A549 (cell line): Measurements from ENCODE around the gene F2. TPM values are rescaled to one million over a fixed set of nuclear protein-coding genes. Genes with fewer than 3 reads are reported as not detected.

Source experiments
- ATAC-seq, 2 experiments: fragments of 200-7000 bp in 1 of 2; fragments of >200 bp in 1 of 2; cut with Nextera tagmentation in 1 of 2; cut with Tn5 transposase in 1 of 2; 3 replicates each; pipeline versions ENCODE4 v1.8.0 to v1.9.1; 2018 to 2020; ENCODE audit warnings: mild to moderate bottlenecking in 1 of 2, moderate library complexity in 1 of 2
- CTCF ChIA-PET: fragments of 300-600 bp; sonication (Branson Sonifier 250); formaldehyde crosslinking; extraction: SDS; loops from one replicate; lab custom pipeline; 2021; ENCODE audit warnings: antibody characterized with exemption, inconsistent platforms; lab: Yijun Ruan, JAX
- POLR2A ChIA-PET: fragments of 350-600 bp; formaldehyde crosslinking; extraction: SDS; loops from one replicate; lab custom pipeline; 2021; ENCODE audit warnings: antibody characterized with exemption, inconsistent platforms; lab: Yijun Ruan, JAX
- DNase-seq, 2 experiments: peaks; one replicate each; pipeline versions ENCODE4 v3.0.0 to v3.0.0-alpha.2; 2011 to 2016; ENCODE audit warnings: low read depth in 1 of 2, low spot score in 1 of 2
- FAIRE-seq: peaks from 2 replicates; lab custom pipeline; 2011; peaks lifted over from hg19 to GRCh38; lab: Jason Lieb, UNC
- H3K27ac ChIP-seq, 2 experiments: fragments of >200 bp; sonication (Bioruptor Twin); formaldehyde crosslinking; 3 replicates each; pipeline ENCODE4 v1.5.1; 2016 to 2017
- H3K4me1 ChIP-seq: fragments of >200 bp; sonication (Bioruptor Twin); formaldehyde crosslinking; 3 replicates; pipeline ENCODE4 v1.6.1; 2016
- H3K4me2 ChIP-seq: fragments of >200 bp; sonication (Bioruptor Twin); formaldehyde crosslinking; 3 replicates; pipeline ENCODE4 v1.6.1; 2016
- H3K4me3 ChIP-seq: fragments of >200 bp; sonication (Bioruptor Twin); formaldehyde crosslinking; 3 replicates; pipeline ENCODE4 v1.5.1; 2016
- H3K9me3 ChIP-seq: fragments of >200 bp; sonication (Bioruptor Twin); formaldehyde crosslinking; 3 replicates; pipeline ENCODE4 v1.6.1; 2016
- BHLHE40 ChIP-seq: IDR thresholded peaks from 2 replicates; pipeline ENCODE4 v1.6.1; 2012; ENCODE audit warnings: low read depth, low read length, inconsistent platforms
- CBX2 ChIP-seq: fragments of 200-600 bp; sonication (generic); IDR thresholded peaks from 2 replicates; pipeline ENCODE4 v1.6.1; 2016; ENCODE audit warnings: low read depth, mild to moderate bottlenecking, borderline replicate concordance
- CBX8 ChIP-seq: fragments of 200-600 bp; sonication (generic); IDR thresholded peaks from 2 replicates; pipeline ENCODE4 v1.6.1; 2016
- CEBPB ChIP-seq, 2 experiments: fragments of >200 bp in 1 of 2; sonication (Bioruptor Twin) in 1 of 2; formaldehyde crosslinking in 1 of 2; IDR thresholded peaks; 2 replicates each; pipeline ENCODE4 v1.6.1; 2012 to 2016
- CHD2 ChIP-seq: fragments of 150-350 bp; IDR thresholded peaks from 2 replicates; pipeline ENCODE4 v1.6.1; 2014; ENCODE audit warnings: low read length; ENCODE audit not compliant: partially characterized antibody
- ELK1 ChIP-seq: fragments of 150-350 bp; IDR thresholded peaks from 2 replicates; pipeline ENCODE4 v1.6.1; 2014; ENCODE audit warnings: low read depth, mild to moderate bottlenecking, low read length
- FOSB ChIP-seq: fragments of 250-450 bp; sonication (Bioruptor Pico); IDR thresholded peaks from 2 replicates; pipeline ENCODE4 v1.5.0; 2020; ENCODE audit warnings: mild to moderate bottlenecking, moderate library complexity
- FOSL2 ChIP-seq, 2 experiments: fragments of 450-650 bp in 1 of 2; fragments of >200 bp in 1 of 2; sonication (Bioruptor Twin) in 1 of 2; formaldehyde crosslinking; IDR thresholded peaks; 2 replicates each; pipeline versions ENCODE4 v1.5.0 to v1.6.1; 2016 to 2020; ENCODE audit warnings: mild to moderate bottlenecking in 1 of 2, moderate library complexity in 1 of 2
- FOXS1 ChIP-seq: fragments of 250-450 bp; sonication (Bioruptor Pico); IDR thresholded peaks from 2 replicates; pipeline ENCODE4 v1.5.0; 2020; ENCODE audit warnings: mild to moderate bottlenecking, moderate library complexity
- GATA3 ChIP-seq: IDR thresholded peaks from 2 replicates; pipeline ENCODE4 v1.6.1; 2012; ENCODE audit warnings: borderline replicate concordance
- HES2 ChIP-seq: fragments of >200 bp; sonication (Bioruptor Twin); formaldehyde crosslinking; IDR thresholded peaks from 2 replicates; pipeline ENCODE4 v1.6.1; 2016
- HEYL ChIP-seq: fragments of 250-450 bp; sonication (Bioruptor Pico); IDR thresholded peaks from 2 replicates; pipeline ENCODE4 v1.8.0; 2021; ENCODE audit warnings: mild to moderate bottlenecking, moderate library complexity
- HMGXB4 ChIP-seq: fragments of 250-450 bp; sonication (Bioruptor Pico); IDR thresholded peaks from 2 replicates; pipeline ENCODE4 v1.5.0; 2021; ENCODE audit warnings: mild to moderate bottlenecking, moderate library complexity, borderline replicate concordance
- HOXB5 ChIP-seq: fragments of 250-450 bp; sonication (Bioruptor Pico); IDR thresholded peaks from 2 replicates; pipeline ENCODE4 v1.5.0; 2020; ENCODE audit warnings: mild to moderate bottlenecking, moderate library complexity
- KDM1A ChIP-seq: fragments of 200-600 bp; sonication (generic); IDR thresholded peaks from 2 replicates; pipeline ENCODE4 v1.6.1; 2016; ENCODE audit warnings: low read depth, mild to moderate bottlenecking
- NPAS2 ChIP-seq: fragments of 250-450 bp; sonication (Bioruptor Pico); IDR thresholded peaks from 2 replicates; pipeline ENCODE4 v1.8.0; 2022; ENCODE audit warnings: mild to moderate bottlenecking, moderate library complexity, borderline replicate concordance
- PBX3 ChIP-seq: IDR thresholded peaks from 2 replicates; pipeline ENCODE4 v1.6.1; 2012
- POLR2AphosphoS2 ChIP-seq: conservative IDR thresholded peaks from 2 replicates; pipeline ENCODE4 v1.6.1; 2012; ENCODE audit warnings: low read length, improper control_type of control experiment, inconsistent platforms
- RAD21 ChIP-seq, 2 experiments: fragments of >200 bp in 1 of 2; sonication (Bioruptor Twin) in 1 of 2; formaldehyde crosslinking in 1 of 2; IDR thresholded peaks in 1 of 2; conservative IDR thresholded peaks in 1 of 2; 2 replicates in 1 of 2; 3 replicates in 1 of 2; pipeline ENCODE4 v1.6.1; 2012 to 2018; ENCODE audit warnings: inconsistent platforms in 1 of 2
- REST ChIP-seq: fragments of 200-600 bp; sonication (generic); IDR thresholded peaks from 2 replicates; pipeline ENCODE4 v1.6.1; 2016; ENCODE audit warnings: antibody characterized with exemption, mild to moderate bottlenecking, moderate library complexity
- RNF2 ChIP-seq: fragments of 200-600 bp; sonication (generic); IDR thresholded peaks from 2 replicates; pipeline ENCODE4 v1.6.1; 2016; ENCODE audit warnings: low read depth, mild to moderate bottlenecking, antibody characterized with exemption, moderate library complexity, borderline replicate concordance
- SMC3 ChIP-seq: fragments of >200 bp; sonication (Bioruptor Twin); formaldehyde crosslinking; IDR thresholded peaks from 3 replicates; pipeline ENCODE4 v1.6.1; 2018; ENCODE audit warnings: inconsistent platforms
- TP53 ChIP-seq: fragments of 250-450 bp; sonication (Bioruptor Pico); IDR thresholded peaks from 2 replicates; pipeline ENCODE4 v1.5.0; 2021; ENCODE audit warnings: mild to moderate bottlenecking, moderate library complexity
- USF2 ChIP-seq: fragments of 450-650 bp; IDR thresholded peaks from 2 replicates; pipeline ENCODE4 v1.6.1; 2014; ENCODE audit warnings: antibody characterized with exemption
- ZC3H11A ChIP-seq: fragments of 450-650 bp; IDR thresholded peaks from 2 replicates; pipeline ENCODE4 v1.6.1; 2014; ENCODE audit warnings: antibody characterized with exemption, mild to moderate bottlenecking
- WGBS: methylation state at CpG from one replicate; pipeline ENCODE4 v1.1.6; 2017; ENCODE audit errors: missing lambda C conversion rate; 5-methylcytosine and 5-hydroxymethylcytosine counted together
- polyA plus RNA-seq, 4 experiments: library from polyadenylated mRNA; depleted of rRNA in 3 of 4; stranded (reverse); fragments of >200 nt; fragmentation: RNase III in 1 of 4; extraction: RNeasy Plus Mini Kit Qiagen cat#74134 plus additional on column Dnase treatment in 1 of 4; gene quantifications; 2 replicates in 3 of 4; 3 replicates in 1 of 4; pipeline ENCODE4 v1.2.3, GENCODE V29; 2011 to 2017

F2 gene
- polyA plus RNA-seq, 2 of the 4 experiments (the other 2 are of a cell fraction): 2.5 to 3.8 TPM

GRCh38 chr11:46731545-46731944, 12.5 kb downstream of the F2 start (continued):
- TF ChIP-seq GATA3 (no peak), ZC3H11A (no peak)
- TF ChIP-seq, all 56 proteins: peak for 0

GRCh38 chr11:46733234-46733633, 14.2 kb downstream of the F2 start:
- no peak for DNase-seq
- WGBS: 74% methylated on average over 1 of the region's 1 CpG
- ATAC-seq: no peak
- ChIA-PET POLR2A (no interaction called here), CTCF (interaction anchor here (0.6 to 1.3 kb wide), 3 partner anchors 11 to 248 kb away, joined by 3 to 4 read pairs (median 3); no protein-coding TSS in a partner anchor)
- no peak overlapping the region for H3K4me3 ChIP-seq
- H3K4me2 ChIP-seq: no peak overlapping the region
- no peaks in the 10 kb centered on the region for H3K9me3 ChIP-seq
- no peak for FAIRE-seq
- no peaks in the 10 kb centered on the region for H3K4me1 ChIP-seq
- no peak overlapping the region for H3K27ac ChIP-seq
- TF ChIP-seq ELK1 (no peak), CBX8 (no peak), FOSB (CRISPR knock-in tag) (no peak), USF2 (no peak), FOSL2 (IDR thresholded peaks at IDR 0.05) (no peak), FOSL2 (CRISPR knock-in tag; IDR thresholded peaks at IDR 0.05) (no peak), NPAS2 (no peak), TP53 (CRISPR knock-in tag) (no peak), BHLHE40 (no peak), RNF2 (no peak), RAD21 (conservative IDR thresholded peaks at IDR 0.05 in 1 of 2, IDR thresholded peaks at IDR 0.05 in 1 of 2) (no peak), HES2 (no peak), HOXB5 (CRISPR knock-in tag) (no peak), POLR2AphosphoS2 (no peak), FOXS1 (CRISPR knock-in tag) (no peak)

GRCh38 chr11:46736146-46736545, 17.1 kb downstream of the F2 start:
- TF ChIP-seq CHD2 (no peak), CEBPB (IDR thresholded peaks at IDR 0.05) (no peak), REST (no peak), CBX2 (no peak), USF2 (no peak), SMC3 (no peak), KDM1A (no peak), HEYL (CRISPR knock-in tag) (no peak), HOXB5 (CRISPR knock-in tag) (no peak), HMGXB4 (CRISPR knock-in tag) (no peak), PBX3 (no peak), FOXS1 (CRISPR knock-in tag) (no peak)
- POLR2A ChIA-PET: no interaction called here

More at GRCh38 chr11:46736146-46736545, 17.1 kb downstream of the F2 start:
- CTCF ChIA-PET: interaction anchor here (0.6 kb wide), 1 partner anchor 353 kb away, joined by 3 read pairs; no protein-coding TSS in a partner anchor
- ATAC-seq: no peak
- WGBS: 94% methylated on average over 7 of the region's 7 CpGs
- no peaks in the 10 kb centered on the region for H3K4me1 ChIP-seq
- no peak overlapping the region for H3K27ac ChIP-seq
- no peak overlapping the region for H3K4me3 ChIP-seq
- H3K9me3 ChIP-seq: no peaks in the 10 kb centered on the region
- no peak for FAIRE-seq
- no peak for DNase-seq
- H3K4me2 ChIP-seq: no peak overlapping the region
